B cell (primary cell): ENCODE measurements around the gene FYN. TPM values are rescaled to one million over a fixed set of nuclear protein-coding genes. Genes with fewer than 3 reads are reported as not detected.

ENCODE experiments used
- ATAC-seq: fragments of 200-7000 bp; cut with Tn5 transposase; one replicate; pipeline ENCODE4 v1.10.0; 2021; ENCODE audit warnings: low read depth, mild to moderate bottlenecking, moderate number of reproducible peaks, moderate library complexity
- CTCF ChIA-PET: fragments of 350-600 bp; sonication (Branson Sonifier 250); formaldehyde crosslinking; loops from one replicate; lab custom pipeline; 2021; ENCODE audit warnings: antibody characterized with exemption, inconsistent platforms; lab: Charles Lee
- POLR2A ChIA-PET: fragments of 350-600 bp; sonication (Branson Sonifier 250); formaldehyde crosslinking; loops from one replicate; lab custom pipeline; 2021; ENCODE audit warnings: antibody characterized with exemption; lab: Charles Lee
- DNase-seq: peaks from one replicate; pipeline ENCODE4 v3.0.0; 2013
- H2AFZ ChIP-seq: 2 replicates; pipeline ENCODE4 v1.6.1; 2012; ENCODE audit warnings: mild to moderate bottlenecking, low read depth, low read length; ENCODE audit not compliant: insufficient read depth, poor library complexity, severe bottlenecking
- H3K27ac ChIP-seq, 2 donors: 1 replicate in 1 of 2; 2 replicates in 1 of 2; pipeline ENCODE4 v1.5.1; 2012 to 2013; ENCODE audit warnings: low read length in 2 of 2, mild to moderate bottlenecking in 2 of 2, moderate library complexity in 1 of 2
- H3K27me3 ChIP-seq, 4 experiments: fragments of 200-600 bp in 1 of 4; sonication (generic) in 1 of 4; replicated peaks in 1 of 4; 1 replicate in 2 of 4; 2 replicates in 2 of 4; pipeline versions ENCODE4 v1.6.1 to v1.7.0; 2013 to 2016; ENCODE audit warnings: low read length in 3 of 4, mild to moderate bottlenecking in 2 of 4, mixed read lengths in 1 of 4, moderate library complexity in 1 of 4; ENCODE audit not compliant: insufficient read depth in 4 of 4, control insufficient read depth in 3 of 4; ENCODE audit errors: control extremely low read depth in 1 of 4
- H3K36me3 ChIP-seq, 2 experiments: replicated peaks in 1 of 2; 1 replicate in 1 of 2; 2 replicates in 1 of 2; pipeline versions ENCODE4 v1.6.1 to v1.7.1; 2013; ENCODE audit warnings: low read length in 1 of 2; ENCODE audit not compliant: insufficient read depth in 2 of 2, control insufficient read depth in 1 of 2; ENCODE audit errors: control extremely low read depth in 1 of 2, extremely low read depth in 1 of 2
- H3K4me1 ChIP-seq, 2 donors: fragments of 200-600 bp in 1 of 2; sonication (generic) in 1 of 2; 1 replicate in 1 of 2; 2 replicates in 1 of 2; pipeline versions ENCODE4 v1.5.1 to v1.6.1; 2013 to 2017; ENCODE audit warnings: low read length in 2 of 2; ENCODE audit not compliant: control insufficient read depth in 2 of 2, insufficient read depth in 2 of 2
- H3K4me2 ChIP-seq: replicated peaks from 2 replicates; pipeline ENCODE3; 2012; ENCODE audit warnings: mild to moderate bottlenecking, low read depth, low read length; ENCODE audit not compliant: poor library complexity, severe bottlenecking
- H3K4me3 ChIP-seq, 5 experiments: fragments of 200-600 bp in 1 of 5; sonication (generic) in 1 of 5; 1 replicate in 3 of 5; 2 replicates in 2 of 5; pipeline versions ENCODE4 v1.5.1 to v1.7.0; 2011 to 2016; ENCODE audit warnings: low read length in 4 of 5, mild to moderate bottlenecking in 4 of 5, low read depth in 2 of 5, control low read depth in 1 of 5, moderate library complexity in 1 of 5; ENCODE audit not compliant: insufficient read depth in 1 of 5; ENCODE audit errors: control extremely low read depth in 1 of 5, extremely low read depth in 1 of 5
- H3K79me2 ChIP-seq: fragments of 200-600 bp; sonication (generic); one replicate; pipeline ENCODE4 v1.6.0; 2016; ENCODE audit warnings: low read length; ENCODE audit not compliant: control insufficient read depth, insufficient read depth
- H3K9ac ChIP-seq: fragments of 200-600 bp; sonication (generic); 2 replicates; pipeline ENCODE4 v1.6.1; 2017; ENCODE audit warnings: mild to moderate bottlenecking, low read length, moderate library complexity
- H3K9me3 ChIP-seq, 3 donors: one replicate each; pipeline versions ENCODE4 v1.6.1 to v1.7.1; 2013; ENCODE audit warnings: low read length in 2 of 3; ENCODE audit not compliant: control insufficient read depth in 2 of 3, insufficient read depth in 1 of 3; ENCODE audit errors: control extremely low read depth in 1 of 3
- H4K20me1 ChIP-seq: 2 replicates; pipeline ENCODE4 v1.6.0; 2012; ENCODE audit warnings: mild to moderate bottlenecking, low read length; ENCODE audit not compliant: insufficient read depth, control insufficient read depth, poor library complexity, severe bottlenecking
- H3K27ac Mint-ChIP-seq: one replicate; pipeline ENCODE4 v1.8.0; 2021; ENCODE audit warnings: mixed read lengths
- H3K27me3 Mint-ChIP-seq: one replicate; pipeline ENCODE4 v1.8.0; 2021; ENCODE audit warnings: mixed read lengths
- H3K4me1 Mint-ChIP-seq: one replicate; pipeline ENCODE4 v1.8.0; 2021; ENCODE audit warnings: mixed read lengths
- H3K4me3 Mint-ChIP-seq: one replicate; pipeline ENCODE4 v1.8.0; 2021; ENCODE audit warnings: mixed read lengths
- H3K9me3 Mint-ChIP-seq: one replicate; pipeline ENCODE4 v1.8.0; 2022; ENCODE audit warnings: mixed read lengths; ENCODE audit not compliant: insufficient read depth
- CTCF ChIP-seq: fragments of 200-600 bp; IDR thresholded peaks from one replicate; pipeline ENCODE4 v1.8.0; 2022; ENCODE audit warnings: antibody characterized with exemption, mild to moderate bottlenecking
- EZH2 ChIP-seq: IDR thresholded peaks from 2 replicates; pipeline ENCODE4 v1.6.1; 2012; ENCODE audit warnings: borderline replicate concordance, low read depth, mild to moderate bottlenecking, moderate library complexity, low read length; ENCODE audit not compliant: insufficient read depth, poor library complexity, severe bottlenecking
- WGBS: methylation state at CpG from one replicate; pipeline ENCODE4 v1.1.5; 2013; ENCODE audit warnings: missing lambda C conversion rate; ENCODE audit not compliant: insufficient coverage; 5-methylcytosine and 5-hydroxymethylcytosine counted together
- intact Hi-C: fragments of 100-400 bp; cut with micrococcal nuclease; formaldehyde crosslinking; loops from one replicate; pipeline ENCODE4 v1.10.0; 2022
- polyA plus RNA-seq: library from polyadenylated mRNA; depleted of rRNA; stranded (reverse); fragments of >200 nt; gene quantifications from 2 replicates; pipeline ENCODE4 v1.2.3, GENCODE V29; 2012
- total RNA-seq, 2 donors: library from RNA; stranded (reverse); fragments of 120-200 nt in 1 of 2; gene quantifications; 1 replicate in 1 of 2; 2 replicates in 1 of 2; pipeline versions ENCODE4 v1.2.3 to v1.2.4, GENCODE V29; 2013 to 2022

The FYN gene
- total and polyA plus RNA-seq, 2 donors (not counting 1 experiment from before 2014, with no cell fraction given) = 54.1 to 94.0 TPM

- H2AFZ ChIP-seq = no peak overlapping the region
- no peak overlapping the region for H3K4me3 ChIP-seq
- no peaks in the 10 kb centered on the region for H3K79me2 ChIP-seq
- ChIA-PET CTCF (no interaction called here), POLR2A (no interaction called here)
- H3K9me3 ChIP-seq = peaks cover 0 to 5% (median 5%) of the 10 kb centered on the region in 3 donors
- no peaks in the 10 kb centered on the region for H4K20me1 ChIP-seq
- no peaks in the 10 kb centered on the region for H3K36me3 ChIP-seq
- no peak overlapping the region for H3K4me2 ChIP-seq
- ATAC-seq (no peak), DNase-seq (no peak)
- no peak overlapping the region for H3K27ac ChIP-seq
- H3K9ac ChIP-seq = no peak overlapping the region
- Mint-ChIP-seq H3K27me3 (peaks cover 15% of the 10 kb centered on the region), H3K9me3 (peaks cover 2% of the 10 kb centered on the region), H3K27ac (no peak overlapping the region), H3K4me1 (no peaks in the 10 kb centered on the region), H3K4me3 (no peak overlapping the region)
- H3K27me3 ChIP-seq = peaks cover 0 to 3% (median 0%) of the 10 kb centered on the region in 4 experiments
- no peaks in the 10 kb centered on the region for H3K4me1 ChIP-seq
- intact Hi-C loops = no loop called here
- WGBS = no CpG with 5 or more reads among the region's 1 CpG
- no peak for TF ChIP-seq EZH2
- no peak for TF ChIP-seq CTCF
These were observed 239.4 kb downstream of the FYN start for GRCh38 chr6:111633822-111634221.

- ChIA-PET POLR2A (no interaction called here), CTCF (no interaction called here)
- H3K4me2 ChIP-seq = no peak overlapping the region
- no peaks in the 10 kb centered on the region for H3K4me1 ChIP-seq
- Mint-ChIP-seq H3K9me3 (peaks cover 2% of the 10 kb centered on the region), H3K4me1 (no peaks in the 10 kb centered on the region), H3K27ac (no peak overlapping the region), H3K27me3 (peaks cover 18% of the 10 kb centered on the region), H3K4me3 (no peak overlapping the region)
- DNase-seq = no peak
- H4K20me1 ChIP-seq = no peaks in the 10 kb centered on the region
- peaks cover 0 to 5% (median 5%) of the 10 kb centered on the region in 3 donors for H3K9me3 ChIP-seq
- no peak overlapping the region for H3K9ac ChIP-seq
- H3K27ac ChIP-seq = no peak overlapping the region
- ATAC-seq = no peak
- H3K4me3 ChIP-seq = no peak overlapping the region
- H3K27me3 ChIP-seq = peaks cover 0 to 3% (median 0%) of the 10 kb centered on the region in 4 experiments
- H3K36me3 ChIP-seq = no peaks in the 10 kb centered on the region
- intact Hi-C loops = no loop called here
- H2AFZ ChIP-seq = no peak overlapping the region
- no peak for TF ChIP-seq EZH2
- TF ChIP-seq CTCF = no peak
- 92% methylated on average over 3 of the region's 4 CpGs for WGBS
- H3K79me2 ChIP-seq = no peaks in the 10 kb centered on the region
These were observed 240.6 kb downstream of the FYN start for GRCh38 chr6:111632468-111633247.
